Calu3 (cell line): ENCODE results near the gene TIRAP. TPM values are rescaled to one million over a fixed set of nuclear protein-coding genes. Genes with fewer than 3 reads are reported as not detected.

Experiments used
- BruUV-seq: library from RNA; stranded (reverse); fragments of 400-500 nt; replicated peaks from 2 replicates; lab custom pipeline; 2021; lab: Mats Ljungman, UMichigan
- CTCF ChIA-PET: fragments of 300-600 bp; sonication (Branson Sonifier 250); formaldehyde crosslinking; loops from one replicate; lab custom pipeline; 2022; ENCODE audit warnings: antibody characterized with exemption; lab: Charles Lee
- DNase-seq: peaks from one replicate; pipeline ENCODE4 v3.0.0; 2022
- H3K27ac Mint-ChIP-seq: one replicate; pipeline ENCODE4 v1.8.0; 2022; ENCODE audit warnings: mixed read lengths; ENCODE audit not compliant: unreplicated experiment
- H3K27me3 Mint-ChIP-seq: one replicate; pipeline ENCODE4 v1.8.0; 2022; ENCODE audit warnings: mixed read lengths; ENCODE audit not compliant: unreplicated experiment
- H3K36me3 Mint-ChIP-seq: one replicate; pipeline ENCODE4 v1.8.0; 2022; ENCODE audit warnings: mild to moderate bottlenecking, moderate library complexity, mixed read lengths; ENCODE audit not compliant: insufficient read depth, unreplicated experiment
- H3K4me1 Mint-ChIP-seq: one replicate; pipeline ENCODE4 v1.8.0; 2022; ENCODE audit warnings: mild to moderate bottlenecking, low read depth, mixed read lengths; ENCODE audit not compliant: unreplicated experiment
- H3K4me3 Mint-ChIP-seq: one replicate; pipeline ENCODE4 v1.8.0; 2022; ENCODE audit warnings: mild to moderate bottlenecking, low read depth, moderate library complexity, mixed read lengths; ENCODE audit not compliant: unreplicated experiment
- H3K9me3 Mint-ChIP-seq: one replicate; pipeline ENCODE4 v1.8.0; 2022; ENCODE audit warnings: low read depth, mixed read lengths; ENCODE audit not compliant: unreplicated experiment
- CTCF ChIP-seq: fragments of 200-600 bp; IDR thresholded peaks from one replicate; pipeline ENCODE4 v1.8.0; 2022; ENCODE audit warnings: antibody characterized with exemption; ENCODE audit not compliant: unreplicated experiment
- intact Hi-C: fragments of 100-400 bp; cut with micrococcal nuclease; formaldehyde crosslinking; loops from one replicate; pipeline ENCODE4 v1.10.0; 2022; ENCODE audit not compliant: unreplicated experiment
- total RNA-seq: library from RNA; stranded (reverse); gene quantifications from 2 replicates; pipeline ENCODE4 v1.2.3, GENCODE V29; 2022

TIRAP gene
- total RNA-seq, 1 experiment from 2014 or later = 8.1 TPM

DNA sequence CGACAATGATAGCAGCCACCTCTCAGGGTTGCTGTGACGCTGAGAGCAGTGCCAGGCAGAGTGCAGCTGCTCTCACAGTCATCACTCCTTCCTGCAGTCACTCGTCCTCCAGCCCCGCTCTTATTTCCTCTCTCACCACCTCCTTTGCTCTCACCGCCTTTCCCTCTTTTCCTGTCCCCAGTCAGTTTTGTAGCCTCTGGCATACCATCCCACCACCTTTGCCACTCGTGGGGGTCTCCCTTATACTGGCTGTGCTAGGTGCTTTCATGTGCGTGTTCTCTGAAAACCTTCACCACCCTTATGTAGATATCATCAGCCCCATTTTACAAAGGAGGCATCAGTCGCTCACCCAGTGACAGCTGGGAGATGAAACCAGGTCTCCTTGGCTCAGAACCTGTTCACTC is 53.2 kb downstream of the TIRAP start:
- intact Hi-C loops = no loop called here
- Mint-ChIP-seq H3K27ac (no peak overlapping the region), H3K9me3 (no peaks in the 10 kb centered on the region), H3K27me3 (no peaks in the 10 kb centered on the region), H3K36me3 (peaks cover 23% of the 10 kb centered on the region), H3K4me1 (peaks cover 34% of the 10 kb centered on the region), H3K4me3 (no peak overlapping the region)
- CTCF ChIA-PET = no interaction called here
- DNase-seq = no peak
- BruUV-seq = no TSS peak
- TF ChIP-seq CTCF = no peak

DNA sequence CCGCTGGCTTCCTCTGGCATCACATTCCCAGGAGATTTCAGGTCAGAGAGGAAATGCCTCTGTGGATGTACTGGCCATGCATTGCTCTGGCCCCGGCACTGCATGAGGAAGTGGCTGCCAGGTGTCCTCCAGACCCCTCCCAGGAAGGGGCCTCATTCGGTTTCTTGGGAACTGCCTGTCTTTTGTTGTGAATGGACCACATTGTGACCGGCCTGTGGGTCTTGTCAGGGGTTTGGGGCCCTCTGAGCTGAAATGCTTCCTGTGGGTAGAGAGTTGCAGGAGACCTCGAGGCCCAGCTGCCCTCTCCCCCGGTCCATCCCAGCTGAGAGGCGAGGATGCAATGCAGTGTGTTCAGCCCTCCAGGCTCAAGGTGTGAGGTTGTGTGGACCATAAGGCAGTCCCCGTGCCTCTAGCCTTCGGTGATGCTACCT is 53.8 kb downstream of the TIRAP start:
- no peaks in the 10 kb centered on the region for H3K9me3 Mint-ChIP-seq
- no peak overlapping the region for H3K4me3 Mint-ChIP-seq
- no TSS peak for BruUV-seq
- no peak overlapping the region for H3K27ac Mint-ChIP-seq
- TF ChIP-seq CTCF = no peak
- CTCF ChIA-PET = no interaction called here
- intact Hi-C loops = no loop called here
- H3K36me3 Mint-ChIP-seq = peaks cover 27% of the 10 kb centered on the region
- peaks cover 37% of the 10 kb centered on the region for H3K4me1 Mint-ChIP-seq
- no peaks in the 10 kb centered on the region for H3K27me3 Mint-ChIP-seq
- DNase-seq = no peak

DNA sequence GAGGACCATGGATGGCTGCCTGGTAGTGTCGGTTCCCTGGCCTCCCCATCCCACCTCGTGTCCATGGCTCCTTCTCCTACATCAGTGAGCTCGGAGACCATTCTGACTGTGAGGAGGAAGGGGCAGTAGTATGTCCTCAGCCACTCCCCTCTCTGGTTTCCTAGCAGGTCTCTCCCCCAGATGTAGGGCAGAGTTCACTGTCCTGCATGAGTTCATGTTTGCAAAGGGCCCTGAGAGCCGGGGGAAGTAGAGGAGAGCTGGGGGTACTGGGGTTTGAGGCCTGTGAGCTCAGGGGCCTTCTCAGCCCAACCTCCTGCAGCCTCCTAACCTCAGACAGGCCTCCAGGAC is 54.2 kb downstream of the TIRAP start:
- Mint-ChIP-seq H3K27ac (no peak overlapping the region), H3K4me1 (peaks cover 41% of the 10 kb centered on the region), H3K27me3 (no peaks in the 10 kb centered on the region), H3K9me3 (no peaks in the 10 kb centered on the region), H3K36me3 (peaks cover 31% of the 10 kb centered on the region), H3K4me3 (no peak overlapping the region)
- CTCF ChIA-PET = no interaction called here
- DNase-seq = no peak
- TF ChIP-seq CTCF = no peak
- BruUV-seq = no TSS peak
- intact Hi-C loops = no loop called here

GRCh38 chr11:126337474-126338241 is 54.8 kb downstream of the TIRAP start:
- Mint-ChIP-seq H3K27me3 (no peaks in the 10 kb centered on the region), H3K4me3 (no peak overlapping the region), H3K36me3 (peaks cover 32% of the 10 kb centered on the region), H3K9me3 (no peaks in the 10 kb centered on the region), H3K4me1 (peaks cover 47% of the 10 kb centered on the region), H3K27ac (no peak overlapping the region)
- CTCF ChIA-PET = no interaction called here
- no TSS peak for BruUV-seq
- TF ChIP-seq CTCF = no peak
- intact Hi-C loops = no loop called here
- no peak for DNase-seq
